AG10803 (cell line): ENCODE results near the gene CCDC117.

Source experiments
- DNase-seq: peaks from one replicate; pipeline ENCODE4 v3.0.0; 2010; ENCODE audit warnings: low read depth
- H3K4me3 ChIP-seq: 2 replicates; pipeline ENCODE4 v1.5.1; 2011; ENCODE audit warnings: mild to moderate bottlenecking, low read length, control low read depth
- TF ChIP-seq, protein P1 (sequence below): conservative IDR thresholded peaks from 2 replicates; pipeline ENCODE4 v1.5.1; 2011; ENCODE audit warnings: mild to moderate bottlenecking, low read length, control low read depth, inconsistent platforms

Gene CCDC117

DNA sequence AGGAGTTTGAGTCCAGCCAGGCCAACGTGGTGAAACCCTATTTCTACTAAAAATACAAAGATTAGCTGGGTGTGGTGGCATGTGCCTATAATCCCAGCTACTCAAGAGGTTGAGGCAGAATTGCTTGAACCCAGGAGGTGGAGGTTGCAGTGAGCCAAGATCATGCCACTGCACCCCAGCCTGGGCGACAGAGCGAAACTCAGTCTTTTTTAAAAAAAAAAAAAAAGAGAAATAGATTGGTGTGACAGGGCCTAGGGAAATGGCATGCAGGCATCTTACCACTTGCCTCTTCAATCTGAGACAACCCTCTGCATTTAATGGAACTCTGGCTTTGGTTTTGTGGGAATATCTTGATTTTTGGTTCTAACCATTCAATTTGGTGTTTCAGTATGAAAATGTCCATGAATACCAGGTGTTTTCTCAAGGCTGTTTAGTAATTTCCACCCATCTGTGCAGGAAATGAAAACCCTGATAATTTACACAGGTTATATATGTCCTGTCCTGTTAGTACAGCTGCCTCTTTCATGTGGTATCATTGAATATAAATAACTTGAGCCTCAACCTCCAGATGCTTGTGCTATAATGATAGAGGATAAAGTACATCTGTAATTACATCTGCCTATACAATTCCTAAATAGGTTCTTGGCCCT is 19.5 kb downstream of the CCDC117 start:
- TF ChIP-seq, protein P1, sequence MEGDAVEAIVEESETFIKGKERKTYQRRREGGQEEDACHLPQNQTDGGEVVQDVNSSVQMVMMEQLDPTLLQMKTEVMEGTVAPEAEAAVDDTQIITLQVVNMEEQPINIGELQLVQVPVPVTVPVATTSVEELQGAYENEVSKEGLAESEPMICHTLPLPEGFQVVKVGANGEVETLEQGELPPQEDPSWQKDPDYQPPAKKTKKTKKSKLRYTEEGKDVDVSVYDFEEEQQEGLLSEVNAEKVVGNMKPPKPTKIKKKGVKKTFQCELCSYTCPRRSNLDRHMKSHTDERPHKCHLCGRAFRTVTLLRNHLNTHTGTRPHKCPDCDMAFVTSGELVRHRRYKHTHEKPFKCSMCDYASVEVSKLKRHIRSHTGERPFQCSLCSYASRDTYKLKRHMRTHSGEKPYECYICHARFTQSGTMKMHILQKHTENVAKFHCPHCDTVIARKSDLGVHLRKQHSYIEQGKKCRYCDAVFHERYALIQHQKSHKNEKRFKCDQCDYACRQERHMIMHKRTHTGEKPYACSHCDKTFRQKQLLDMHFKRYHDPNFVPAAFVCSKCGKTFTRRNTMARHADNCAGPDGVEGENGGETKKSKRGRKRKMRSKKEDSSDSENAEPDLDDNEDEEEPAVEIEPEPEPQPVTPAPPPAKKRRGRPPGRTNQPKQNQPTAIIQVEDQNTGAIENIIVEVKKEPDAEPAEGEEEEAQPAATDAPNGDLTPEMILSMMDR, result no peak
- DNase-seq, result no peak
- H3K4me3 ChIP-seq, result no peak overlapping the region

DNA sequence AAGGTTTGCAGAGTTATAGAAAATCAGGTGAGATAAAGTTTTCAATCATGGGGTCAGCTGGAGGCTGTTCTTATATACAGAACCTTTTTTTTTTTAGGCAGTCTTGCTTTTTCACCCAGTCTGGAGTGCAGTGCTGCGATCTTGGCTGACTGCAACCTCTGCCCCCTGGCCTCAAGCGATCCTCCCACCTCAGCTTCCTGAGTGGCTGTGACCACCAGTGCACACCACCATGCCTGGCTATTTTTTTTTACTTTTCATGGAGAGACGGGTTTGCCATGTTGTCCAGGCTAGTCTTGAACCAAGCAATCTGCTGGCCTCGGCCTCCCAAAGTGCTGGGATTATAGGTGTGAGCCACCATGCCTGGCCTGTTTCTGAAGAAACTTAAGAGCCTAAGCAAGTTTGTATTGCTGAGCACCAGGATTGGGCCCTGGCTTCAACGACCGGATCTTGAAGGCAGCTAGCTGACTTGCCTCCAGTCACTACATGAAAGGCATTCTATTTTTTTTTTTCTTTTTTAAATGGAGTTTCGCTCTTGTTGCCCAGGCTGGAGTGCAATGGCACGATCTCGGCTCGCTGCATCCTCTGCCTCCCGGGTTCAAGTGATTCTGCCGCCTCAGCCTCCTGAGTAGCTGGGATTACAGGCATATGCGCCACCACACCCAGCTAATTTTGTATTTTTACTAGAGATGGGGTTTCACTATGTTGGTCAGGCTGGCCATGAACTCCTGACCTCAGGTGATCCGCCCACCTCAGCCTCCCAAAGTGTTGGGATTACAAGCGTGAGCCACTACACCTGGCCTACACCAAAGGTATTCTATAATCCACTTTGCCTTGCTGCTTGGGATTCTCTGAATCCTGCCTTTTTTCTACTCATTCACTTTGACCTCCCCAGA is 20.2 kb downstream of the CCDC117 start:
- DNase-seq, result no peak
- H3K4me3 ChIP-seq, result no peak overlapping the region
- TF ChIP-seq, protein P1, result no peak

DNA sequence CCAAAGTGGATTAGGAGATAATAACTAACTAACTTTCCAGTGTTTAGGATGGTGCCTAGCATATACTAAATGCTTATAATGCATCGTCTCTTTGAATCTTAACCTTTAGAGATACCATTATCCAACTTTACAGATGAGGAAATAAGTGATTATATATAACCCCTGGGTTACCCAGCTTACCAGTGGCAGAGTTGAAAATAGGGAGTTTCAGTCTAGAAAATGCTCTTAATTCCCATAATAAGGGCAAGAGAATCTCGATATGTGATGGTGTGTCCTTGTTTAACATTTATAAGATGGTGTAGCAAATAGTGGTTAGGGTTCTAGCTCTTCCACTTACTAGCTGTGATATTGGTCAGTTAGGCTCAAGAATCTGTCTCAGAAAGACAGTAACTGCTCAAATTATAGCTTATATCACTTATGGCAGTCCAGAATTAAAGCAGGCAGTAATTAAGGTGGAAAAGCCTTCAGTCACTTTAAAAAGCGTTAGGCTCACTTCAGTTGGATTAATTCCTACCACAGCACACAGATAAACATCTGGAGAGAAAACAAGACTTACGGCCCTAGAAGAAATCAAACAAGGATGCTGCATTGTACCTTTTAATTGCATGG is 21.6 kb downstream of the CCDC117 start:
- TF ChIP-seq, protein P1, result no peak

GRCh38 chr22:28795071-28795693 is 22.7 kb downstream of the CCDC117 start:
- TF ChIP-seq, protein P1, result no peak

More for the DNA sequence above, 21.6 kb downstream of the CCDC117 start:
- H3K4me3 ChIP-seq, result no peak overlapping the region
- no peak for DNase-seq

GRCh38 chr22:28795932-28796856 is 23.7 kb downstream of the CCDC117 start:
- no peak overlapping the region for H3K4me3 ChIP-seq
- TF ChIP-seq, protein P1, result no peak
- no peak for DNase-seq

More at GRCh38 chr22:28795071-28795693, 22.7 kb downstream of the CCDC117 start:
- no peak overlapping the region for H3K4me3 ChIP-seq
- no peak for DNase-seq
